ENCODE data around the gene PSMB5.

PSMB5 gene

GRCh38 chr14:23058654-23059504, 24.2 kb upstream of the PSMB5 start:
- no peak for DNase-seq

GRCh38 chr14:23057757-23058653, 23.3 kb upstream of the PSMB5 start:
- DNase-seq: no peak

GRCh38 chr14:23056956-23057756, 22.5 kb upstream of the PSMB5 start, which contains the start of gene CDH24:
TSS of gene CDH24 (minus strand) at chr14:23057520. CDS start at chr14:23055733, 1,787 bp downstream.
- DNase-seq: no peak

GRCh38 chr14:23056145-23056955, 21.6 kb upstream of the PSMB5 start:
- no peak for DNase-seq

- DNase-seq: no peak
Observed at GRCh38 chr14:23055621-23056144, 21.0 kb upstream of the PSMB5 start.

GRCh38 chr14:23055147-23055550, 20.4 kb upstream of the PSMB5 start:
- no peak for DNase-seq

GRCh38 chr14:23054000-23054811, 19.5 kb upstream of the PSMB5 start:
- no peak for DNase-seq

- DNase-seq: no peak
Observed at GRCh38 chr14:23053426-23053825, 18.7 kb upstream of the PSMB5 start.

- DNase-seq: no peak
Observed at GRCh38 chr14:23052671-23053070, 18.0 kb upstream of the PSMB5 start.

GRCh38 chr14:23052182-23052623, 17.5 kb upstream of the PSMB5 start:
- DNase-seq: no peak

GRCh38 chr14:23051141-23052057, 16.7 kb upstream of the PSMB5 start:
- no peak for DNase-seq

GRCh38 chr14:23049011-23049410, 14.3 kb upstream of the PSMB5 start:
- no peak for DNase-seq

- no peak for DNase-seq
Observed at GRCh38 chr14:23047751-23048693, 13.3 kb upstream of the PSMB5 start.

- no peak for DNase-seq
Observed at GRCh38 chr14:23047034-23047634, 12.4 kb upstream of the PSMB5 start.

GRCh38 chr14:23045419-23046357, 11.0 kb upstream of the PSMB5 start:
- DNase-seq: no peak

- DNase-seq: no peak
Observed at GRCh38 chr14:23044840-23045239, 10.1 kb upstream of the PSMB5 start.

- no peak for DNase-seq
Observed at GRCh38 chr14:23043754-23044153, 9.1 kb upstream of the PSMB5 start.
